ENCODE data around the gene SNRNP40.

GRCh38 chr1:31219489-31219888 lies 77.1 kb downstream of the SNRNP40 start:
- TF ChIP-seq POLR2AphosphoS5 (IDR thresholded peaks at IDR 0.05; ENCODE audit: low read length): no peak
- no peak for TF ChIP-seq CBX3 (IDR thresholded peaks at IDR 0.05; ENCODE audit: borderline replicate concordance, low read depth)
- no peak for TF ChIP-seq EP300 (IDR thresholded peaks at IDR 0.05; ENCODE audit: borderline replicate concordance in 1 of 2, control insufficient read depth in 1 of 2, low read depth in 2 of 2, low read length in 2 of 2)
- TF ChIP-seq POLR2A (IDR thresholded peaks at IDR 0.05; ENCODE audit: low read depth, low read length): no peak
- TF ChIP-seq CTCF (IDR thresholded peaks at IDR 0.05 in 2 of 3, conservative IDR thresholded peaks at IDR 0.05 in 1 of 3; ENCODE audit: control insufficient read depth in 2 of 3, extremely low read depth in 1 of 3, insufficient read depth in 1 of 3, low read depth in 3 of 3, low read length in 3 of 3): no peak
- no peak for TF ChIP-seq CHD4 (IDR thresholded peaks at IDR 0.05)
- TF ChIP-seq SUZ12 (IDR thresholded peaks at IDR 0.05; ENCODE audit: unreplicated experiment): no peak
- TF ChIP-seq NRF1 (conservative IDR thresholded peaks at IDR 0.05; ENCODE audit: low read depth, low read length): no peak

Measured in GM12878 (cell line).